Testis (tissue), 3 donors: ENCODE measurements around the gene KCNN3. TPM values are rescaled to one million over a fixed set of nuclear protein-coding genes. Genes with fewer than 3 reads are reported as not detected.

Experiments used
- DNase-seq: peaks from one replicate; pipeline ENCODE4 v3.0.0-alpha.2; 2019
- H3K27ac ChIP-seq, 2 donors: fragments of 200-600 bp; sonication (generic); one replicate each; pipeline ENCODE4 v1.5.1; 2019
- H3K27me3 ChIP-seq: fragments of 200-600 bp; sonication (generic); one replicate; pipeline ENCODE4 v1.5.1; 2019
- H3K36me3 ChIP-seq: fragments of 200-600 bp; sonication (generic); one replicate; pipeline ENCODE4 v1.5.1; 2017; ENCODE audit warnings: low read depth; ENCODE audit errors: missing control alignments
- H3K4me1 ChIP-seq: fragments of 200-600 bp; sonication (generic); one replicate; pipeline ENCODE4 v1.5.1; 2019
- H3K4me3 ChIP-seq, 2 donors: fragments of 200-600 bp; sonication (generic); one replicate each; pipeline ENCODE4 v1.5.1; 2017 to 2019
- H3K9me3 ChIP-seq: fragments of 200-600 bp; sonication (generic); one replicate; pipeline ENCODE4 v1.5.1; 2017
- CTCF ChIP-seq, 3 experiments: fragments of 450-650 bp in 2 of 3; fragments of 200-600 bp in 1 of 3; sonication (generic) in 1 of 3; IDR thresholded peaks; one replicate each; pipeline ENCODE4 v1.5.1; 2016 to 2019; ENCODE audit warnings: antibody characterized with exemption in 3 of 3, mild to moderate bottlenecking in 2 of 3, moderate library complexity in 1 of 3
- POLR2A ChIP-seq: fragments of 450-650 bp; IDR thresholded peaks from one replicate; pipeline ENCODE4 v1.6.1; 2017; ENCODE audit warnings: antibody characterized with exemption, mild to moderate bottlenecking, moderate library complexity
- WGBS, 2 donors: methylation state at CpG; one replicate each; pipeline ENCODE4 v1.1.5; 2018; 5-methylcytosine and 5-hydroxymethylcytosine counted together
- intact Hi-C: fragments of 100-400 bp; cut with DNase I; formaldehyde crosslinking; loops from one replicate; pipeline ENCODE4 v1.15.1; 2023; ENCODE audit warnings: low total_unique reads
- polyA plus RNA-seq: library from polyadenylated mRNA; stranded (reverse); fragments of 350-450 nt; fragmentation: Illumina TruSeq; extraction: RNeasy Lipid Tissue Mini Kit (QIAGEN cat#74804); gene quantifications from one replicate; pipeline ENCODE4 v1.2.3, GENCODE V29; 2014; ENCODE audit warnings: low read depth, low replicate concordance; ENCODE audit not compliant: insufficient read depth
- total RNA-seq, 2 donors: library from RNA; depleted of rRNA; stranded (reverse); fragments of >200 nt; gene quantifications; one replicate each; pipeline ENCODE4 v1.2.3, GENCODE V29; 2016

Gene KCNN3
- total and polyA plus RNA-seq, 3 donors from 2014 or later: 0.24 to 0.78 (median 0.56) TPM

- H3K4me3 ChIP-seq: no peak overlapping the region
- H3K27ac ChIP-seq: no peak overlapping the region
- intact Hi-C loops: no loop called here
- no peaks in the 10 kb centered on the region for H3K9me3 ChIP-seq
- no peaks in the 10 kb centered on the region for H3K27me3 ChIP-seq
- no peaks in the 10 kb centered on the region for H3K36me3 ChIP-seq
- TF ChIP-seq CTCF (IDR thresholded peaks at IDR 0.05) (no peak), POLR2A (no peak)
- 69 to 70% methylated on average over 5 of the region's 5 CpGs for WGBS, 2 donors
- H3K4me1 ChIP-seq: peaks cover 8% of the 10 kb centered on the region
- DNase-seq: no peak
Observed at GRCh38 chr1:154745286-154745731, 124.8 kb downstream of the KCNN3 start.

- Histone ChIP-seq H3K27me3 (no peaks in the 10 kb centered on the region), H3K4me1 (peaks cover 8% of the 10 kb centered on the region), H3K27ac (no peak overlapping the region), H3K9me3 (no peaks in the 10 kb centered on the region), H3K36me3 (no peaks in the 10 kb centered on the region), H3K4me3 (no peak overlapping the region)
- intact Hi-C loops: no loop called here
- TF ChIP-seq POLR2A: no peak
- no peak for TF ChIP-seq CTCF (IDR thresholded peaks at IDR 0.05)
- DNase-seq: no peak
- 93 to 97% methylated on average over 9 of the region's 9 CpGs for WGBS, 2 donors
Observed at GRCh38 chr1:154744352-154745035, 125.6 kb downstream of the KCNN3 start.

- H3K27ac ChIP-seq: no peak overlapping the region
- H3K4me3 ChIP-seq: no peak overlapping the region
- TF ChIP-seq CTCF (IDR thresholded peaks at IDR 0.05) (no peak), POLR2A (no peak)
- intact Hi-C loops: no loop called here
- no peaks in the 10 kb centered on the region for H3K27me3 ChIP-seq
- H3K9me3 ChIP-seq: no peaks in the 10 kb centered on the region
- no peak for DNase-seq
- WGBS, 2 donors: 92 to 93% methylated on average over 9 of the region's 9 CpGs
- H3K4me1 ChIP-seq: peaks cover 8% of the 10 kb centered on the region
- no peaks in the 10 kb centered on the region for H3K36me3 ChIP-seq
Observed at GRCh38 chr1:154743526-154744036, 126.5 kb downstream of the KCNN3 start.

- no peak overlapping the region for H3K4me3 ChIP-seq
- intact Hi-C loops: no loop called here
- H3K9me3 ChIP-seq: no peaks in the 10 kb centered on the region
- H3K36me3 ChIP-seq: no peaks in the 10 kb centered on the region
- TF ChIP-seq POLR2A: no peak
- WGBS, 2 donors: 46 to 53% methylated on average over 11 of the region's 11 CpGs
- H3K27me3 ChIP-seq: no peaks in the 10 kb centered on the region
- H3K4me1 ChIP-seq: peaks cover 8% of the 10 kb centered on the region
- H3K27ac ChIP-seq: no peak overlapping the region
- peak; percentile 48 for DNase-seq
Observed at GRCh38 chr1:154742606-154743005, 127.5 kb downstream of the KCNN3 start.

GRCh38 chr1:154741741-154742495 is 128.2 kb downstream of the KCNN3 start:
- 75 to 79% methylated on average over 14 to 15 of the region's 15 CpGs for WGBS, 2 donors
- no peak for DNase-seq

More at GRCh38 chr1:154741741-154742495, 128.2 kb downstream of the KCNN3 start:
- no peaks in the 10 kb centered on the region for H3K36me3 ChIP-seq
- no peak overlapping the region for H3K4me3 ChIP-seq
- H3K27ac ChIP-seq: no peak overlapping the region
- no peaks in the 10 kb centered on the region for H3K27me3 ChIP-seq
- H3K4me1 ChIP-seq: peaks cover 8% of the 10 kb centered on the region
- no peak for TF ChIP-seq CTCF (IDR thresholded peaks at IDR 0.05)
- TF ChIP-seq POLR2A: no peak
- intact Hi-C loops: no loop called here
- H3K9me3 ChIP-seq: no peaks in the 10 kb centered on the region
